Sciatic nerve (tissue), 2 donors: ENCODE measurements around the gene CLEC6A. TPM values are rescaled to one million over a fixed set of nuclear protein-coding genes. Genes with fewer than 3 reads are reported as not detected.
A peak's percentile ranks its signal among the peaks of the same experiment; 100 is the strongest.
"Not testable (repeated sequence)": the region's sequence is repeated elsewhere in the genome, so short reads cannot be mapped to it uniquely, and the experiment has no call there.

Experiments
- ATAC-seq: fragments of 200-7000 bp; cut with Tn5 transposase; one replicate; pipeline ENCODE4 v1.9.1; 2020; ENCODE audit warnings: mild to moderate bottlenecking, moderate library complexity
- DNase-seq: peaks from one replicate; pipeline ENCODE4 v3.0.0-alpha.2; 2020; ENCODE audit warnings: low spot score
- intact Hi-C: fragments of 100-400 bp; cut with DNase I; formaldehyde crosslinking; loops from one replicate; pipeline ENCODE4 v1.14.2; 2022
- total RNA-seq: library from RNA; stranded (reverse); fragmentation: NEBNext Ultra II Directional; extraction: Animal tissue kit (Norgen Biotek cat#: 25700); gene quantifications from one replicate; pipeline ENCODE4 v1.2.1, GENCODE V29; 2021
- donor health status: DM: no; HTN: no; CAD: no.
- donor health status: DM: no; HTN: no; CAD: no.

The CLEC6A gene
- total RNA-seq, 1 donor from 2014 or later, result not detected

- ATAC-seq (peak; percentile 15), DNase-seq (no peak)
- intact Hi-C loops, result no loop called here
Measured at GRCh38 chr12:8491646-8492530, 36.1 kb downstream of the CLEC6A start.

GRCh38 chr12:8493084-8493483, 37.3 kb downstream of the CLEC6A start:
- ATAC-seq (peak; percentile 81), DNase-seq (no peak)
- intact Hi-C loops, result no loop called here

- ATAC-seq, result not testable (repeated sequence)
Measured at GRCh38 chr12:8495671-8496070, 39.9 kb downstream of the CLEC6A start.

GRCh38 chr12:8496074-8496473, 40.3 kb downstream of the CLEC6A start:
- DNase-seq, intact Hi-C loops, ATAC-seq: not testable (repeated sequence)

More at GRCh38 chr12:8495671-8496070, 39.9 kb downstream of the CLEC6A start:
- DNase-seq, intact Hi-C loops: not testable (repeated sequence)

GRCh38 chr12:8499616-8500015, 43.9 kb downstream of the CLEC6A start:
- ATAC-seq, result no peak
- no peak for DNase-seq
- intact Hi-C loops, result no loop called here

GRCh38 chr12:8501720-8502119, 46.0 kb downstream of the CLEC6A start:
- intact Hi-C loops, result no loop called here
- no peak for DNase-seq
- ATAC-seq, result no peak

- ATAC-seq (no peak), DNase-seq (no peak)
- intact Hi-C loops, result no loop called here
Measured at GRCh38 chr12:8504351-8504750, 48.6 kb downstream of the CLEC6A start.

- ATAC-seq (no peak), DNase-seq (no peak)
- intact Hi-C loops, result no loop called here
Measured at GRCh38 chr12:8507596-8507995, 51.8 kb downstream of the CLEC6A start.

- DNase-seq (no peak), ATAC-seq (no peak)
Measured at GRCh38 chr12:8508223-8508622, 52.5 kb downstream of the CLEC6A start.

GRCh38 chr12:8508910-8509841, 53.4 kb downstream of the CLEC6A start:
- ATAC-seq (no peak), DNase-seq (no peak)
- intact Hi-C loops, result no loop called here

More at GRCh38 chr12:8508223-8508622, 52.5 kb downstream of the CLEC6A start:
- intact Hi-C loops, result no loop called here

GRCh38 chr12:8513256-8513655, 57.5 kb downstream of the CLEC6A start, which contains the start of gene CLEC4D:
Gene CLEC4D, plus strand, starts transcription at chr12:8513503. Its CDS starts 230 bp downstream, at chr12:8513733.
- DNase-seq, result no peak
- no peak for ATAC-seq
- intact Hi-C loops, result no loop called here

- ATAC-seq (no peak), DNase-seq (no peak)
- intact Hi-C loops, result no loop called here
Measured at GRCh38 chr12:8517971-8518370, 62.2 kb downstream of the CLEC6A start.

GRCh38 chr12:8519171-8519570, 63.4 kb downstream of the CLEC6A start:
- DNase-seq, result no peak
- intact Hi-C loops, result no loop called here
- ATAC-seq, result no peak

GRCh38 chr12:8527250-8528130, 71.7 kb downstream of the CLEC6A start:
- DNase-seq (no peak), ATAC-seq (no peak)
- intact Hi-C loops, result no loop called here

Other genes starting within 250 kb of the CLEC6A start
- gene FAM90A1, start 228.3 kb upstream of the CLEC6A start, total RNA-seq, result not detected
- gene CLEC4D, start 57.5 kb downstream of the CLEC6A start, total RNA-seq, result 0.67 TPM
- gene CLEC4E, start 84.9 kb downstream of the CLEC6A start, total RNA-seq, result 2.6 TPM
- gene AICDA, start 156.9 kb downstream of the CLEC6A start, total RNA-seq, result 0.40 TPM
- 387 TPM for gene MFAP5, start 206.9 kb downstream of the CLEC6A start, total RNA-seq
- 79.8 TPM for gene RIMKLB, start 242.0 kb downstream of the CLEC6A start, total RNA-seq